ENCODE data around the gene GNAI1. TPM values are rescaled to one million over a fixed set of nuclear protein-coding genes. Genes with fewer than 3 reads are reported as not detected.

GNAI1 gene
- polyA plus RNA-seq, 1 donor = 112 TPM

DNA sequence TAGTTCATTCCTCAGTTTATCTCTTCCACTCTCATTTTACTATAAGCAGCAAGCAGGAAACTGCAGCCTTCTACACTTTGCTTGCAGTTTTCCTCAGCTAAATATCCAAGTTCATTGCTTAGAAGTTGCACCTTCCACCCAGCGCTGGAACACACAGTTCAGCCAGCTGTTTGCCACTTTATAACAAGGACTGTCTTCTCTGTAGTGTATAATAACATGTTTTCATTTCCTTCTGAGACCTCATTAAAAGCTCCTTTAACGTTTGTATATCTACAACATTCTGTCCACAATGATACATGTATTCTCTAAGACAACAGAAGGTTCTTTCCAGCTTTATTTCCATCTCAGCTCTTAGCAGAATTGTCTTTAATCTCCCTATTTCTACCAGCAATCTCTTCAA, 74.1 kb downstream of the GNAI1 start:
- no peak for DNase-seq

DNA sequence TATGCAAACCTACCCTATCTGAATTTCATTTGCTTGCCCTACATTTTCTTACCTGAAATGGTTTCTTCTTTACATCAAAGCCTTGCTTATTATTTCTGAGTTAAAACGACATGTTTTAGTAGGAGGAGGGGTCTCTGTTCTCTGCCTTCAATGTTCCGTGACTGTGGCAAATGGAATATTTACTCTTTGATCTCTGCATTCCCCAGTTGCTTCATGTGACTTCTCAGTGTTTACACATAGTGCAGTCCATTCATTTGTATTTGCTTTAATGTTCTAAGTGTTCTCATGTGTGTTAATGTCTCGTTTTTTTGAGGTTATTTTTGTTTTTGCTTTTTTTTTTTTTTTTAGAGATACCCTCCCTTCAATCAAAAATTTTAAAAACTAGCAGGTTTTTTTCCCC, 75.8 kb downstream of the GNAI1 start:
- DNase-seq = peak; percentile 46

DNA sequence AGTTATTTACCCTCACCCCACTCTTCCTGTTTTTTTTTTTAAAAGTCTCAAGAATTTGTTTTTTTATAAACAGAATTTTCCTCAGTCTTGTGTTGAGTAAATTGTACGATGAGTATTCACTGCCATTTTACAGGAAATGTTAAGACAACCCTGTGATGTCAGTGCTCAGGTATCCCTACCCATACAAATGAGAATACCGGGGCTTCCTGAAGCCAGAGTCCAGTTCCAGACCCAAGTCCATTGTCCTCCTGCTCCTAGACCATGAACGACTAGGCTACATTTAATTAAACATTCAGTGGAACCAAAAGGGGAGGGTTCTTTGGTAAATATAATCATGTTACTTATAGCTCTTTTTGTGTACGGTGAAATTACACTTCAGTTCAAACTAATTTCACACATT, 79.2 kb downstream of the GNAI1 start:
- DNase-seq = no peak

DNA sequence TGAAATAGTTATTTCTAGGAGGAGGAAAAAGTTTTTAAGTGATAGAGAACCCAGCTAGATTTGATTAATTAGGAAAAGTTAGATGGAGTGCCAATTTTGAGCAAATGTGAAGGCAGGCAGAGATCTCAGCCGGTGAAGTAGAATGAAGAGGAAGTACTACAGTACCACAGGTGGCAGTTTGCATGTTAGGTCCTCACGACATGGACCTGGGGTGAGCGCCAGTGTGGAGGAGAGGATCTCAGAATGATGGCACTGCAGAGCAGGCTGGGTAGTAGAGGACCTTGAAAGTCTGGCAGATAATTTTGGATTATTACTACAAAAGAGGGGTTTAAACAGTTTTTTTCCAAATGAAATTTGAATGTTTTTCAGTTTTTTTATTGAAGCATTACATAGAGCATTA, 81.1 kb downstream of the GNAI1 start:
- no peak for DNase-seq

DNA sequence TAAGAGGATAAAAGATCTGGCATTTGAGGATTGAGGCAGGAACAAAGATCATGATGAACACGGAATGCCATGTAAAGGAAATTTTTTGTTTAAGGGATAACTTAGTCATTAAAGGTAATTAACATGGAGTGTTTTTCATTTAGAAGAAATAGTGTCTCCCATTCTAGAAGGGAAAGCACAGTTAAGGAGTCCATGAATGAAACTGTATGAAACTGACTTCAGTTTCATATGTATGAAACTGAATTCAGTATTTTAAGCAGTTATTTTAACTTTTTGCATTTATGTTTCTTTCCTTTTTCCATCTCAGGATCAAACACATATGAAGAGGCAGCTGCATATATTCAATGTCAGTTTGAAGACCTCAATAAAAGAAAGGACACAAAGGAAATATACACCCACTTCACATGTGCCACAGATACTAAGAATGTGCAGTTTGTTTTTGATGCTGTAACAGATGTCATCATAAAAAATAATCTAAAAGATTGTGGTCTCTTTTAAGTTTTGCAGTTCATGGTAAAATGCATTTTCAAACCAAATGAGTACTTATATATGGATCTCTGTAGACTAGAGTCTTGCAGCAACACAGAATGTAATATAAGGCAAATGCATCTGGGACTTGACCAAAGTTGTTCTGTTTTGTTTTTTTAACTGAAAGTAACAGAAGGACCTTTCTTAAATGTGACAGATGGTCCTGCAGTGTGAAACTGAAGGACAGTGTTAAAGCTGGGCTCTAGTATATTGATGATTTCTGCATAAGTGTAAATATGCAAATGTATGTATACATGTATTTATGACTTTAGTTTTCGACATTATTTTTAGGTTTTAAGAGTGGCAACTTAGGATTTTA, 82.6 kb downstream of the GNAI1 start:
- DNase-seq = no peak

DNA sequence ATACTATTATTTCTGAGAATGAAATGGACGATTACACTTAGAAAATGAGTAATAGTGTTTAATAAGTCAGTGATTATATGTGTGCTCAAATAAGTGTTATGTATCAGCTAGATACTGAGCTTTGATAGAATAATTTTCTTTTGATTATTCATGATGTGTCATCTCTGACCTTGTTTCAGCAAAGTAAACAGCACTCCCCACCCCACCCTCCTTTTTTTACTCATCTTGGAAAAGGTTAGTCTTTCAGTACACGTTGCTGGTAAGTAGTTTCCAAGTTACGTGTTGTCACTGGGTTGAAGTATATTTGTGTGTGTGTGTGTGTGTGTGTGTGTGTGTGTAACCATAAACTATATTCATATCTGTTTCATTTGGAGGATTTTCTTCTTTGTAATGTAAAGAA, 84.1 kb downstream of the GNAI1 start:
- DNase-seq = no peak

DNA sequence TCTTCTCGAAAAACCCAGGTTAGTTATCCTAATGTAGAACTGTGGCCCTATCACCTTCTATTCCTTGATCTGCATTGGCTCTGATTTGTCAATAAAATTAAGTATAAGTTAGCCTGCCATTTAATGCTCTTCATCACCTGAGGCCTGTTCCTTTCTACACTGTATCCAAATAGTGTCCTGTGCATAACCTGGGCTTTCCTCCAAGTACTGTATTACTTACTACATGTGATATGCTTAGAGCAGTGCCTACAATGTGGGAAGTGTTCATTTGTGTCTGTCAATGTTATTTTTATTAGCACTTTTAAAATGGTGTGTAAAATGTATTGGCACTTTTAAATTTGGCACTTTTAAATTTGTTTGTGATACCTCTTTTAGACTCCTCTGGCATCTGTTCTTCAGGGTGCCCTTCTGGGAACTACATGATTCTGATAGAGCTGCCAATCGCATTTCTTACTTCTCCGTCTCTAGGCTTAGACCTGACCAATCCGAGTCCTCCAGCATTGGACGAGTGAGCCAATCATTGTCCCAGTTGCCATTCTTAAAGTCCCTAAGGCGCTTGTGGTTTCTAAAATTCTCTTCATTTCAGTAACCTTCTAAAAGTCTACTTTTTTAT, 85.5 kb downstream of the GNAI1 start:
- no peak for DNase-seq

DNA sequence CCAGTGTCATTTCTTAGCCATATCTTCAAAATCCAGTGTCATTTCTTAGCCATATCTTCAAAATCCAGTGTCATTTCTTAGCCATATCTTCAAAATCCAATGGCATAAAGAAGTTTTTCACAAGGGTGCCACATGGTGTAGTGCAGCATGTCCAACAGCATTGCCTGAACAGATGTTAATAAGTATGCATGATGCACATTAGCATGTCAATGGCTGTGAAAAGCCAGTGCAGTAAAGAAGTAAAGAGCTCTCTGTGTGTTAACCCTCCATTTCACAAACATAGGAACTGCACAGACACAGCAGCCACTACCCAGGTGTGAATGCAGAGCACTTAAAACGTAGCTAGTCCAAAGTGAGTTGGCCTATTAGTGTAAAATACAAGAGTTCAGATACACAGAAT, 89.8 kb downstream of the GNAI1 start:
- no peak for DNase-seq

DNA sequence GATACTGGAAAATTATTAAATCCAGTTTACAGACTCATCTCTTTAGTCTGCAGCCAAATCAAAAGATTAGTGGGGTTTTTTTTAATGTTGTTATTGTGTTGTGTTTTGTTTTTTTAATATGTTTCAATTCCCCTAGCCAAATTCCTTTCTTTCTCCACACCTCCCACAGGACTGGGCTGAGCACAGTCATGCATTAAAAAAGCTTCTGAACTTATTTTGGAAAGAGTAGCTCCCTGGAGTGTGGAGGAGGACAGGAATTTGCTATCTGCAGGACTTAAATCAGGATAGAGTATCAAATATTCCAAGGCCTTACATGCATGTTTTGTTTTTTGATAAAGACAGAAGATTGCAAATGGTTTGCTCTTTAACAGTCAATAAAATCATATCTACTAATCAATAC, 90.7 kb downstream of the GNAI1 start:
- DNase-seq = no peak

DNA sequence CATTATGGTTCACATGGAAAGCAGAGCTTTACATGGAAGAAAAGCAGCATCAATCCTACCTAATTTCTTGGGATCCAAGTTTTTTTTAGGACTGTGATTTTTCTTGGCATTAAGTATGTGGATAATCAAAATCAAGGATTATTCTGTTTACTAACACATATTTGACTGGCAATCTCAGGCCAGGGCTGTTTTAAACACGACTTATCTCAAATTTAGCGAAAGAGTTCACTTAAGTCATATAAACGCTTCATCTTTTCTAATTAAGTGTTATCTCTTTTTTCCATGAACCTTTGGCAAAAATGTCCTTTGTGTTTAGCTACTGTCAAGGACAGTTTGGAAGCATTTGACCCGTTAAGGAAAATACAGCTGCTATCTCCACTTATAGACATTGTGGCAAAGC, 92.0 kb downstream of the GNAI1 start:
- DNase-seq = no peak

DNA sequence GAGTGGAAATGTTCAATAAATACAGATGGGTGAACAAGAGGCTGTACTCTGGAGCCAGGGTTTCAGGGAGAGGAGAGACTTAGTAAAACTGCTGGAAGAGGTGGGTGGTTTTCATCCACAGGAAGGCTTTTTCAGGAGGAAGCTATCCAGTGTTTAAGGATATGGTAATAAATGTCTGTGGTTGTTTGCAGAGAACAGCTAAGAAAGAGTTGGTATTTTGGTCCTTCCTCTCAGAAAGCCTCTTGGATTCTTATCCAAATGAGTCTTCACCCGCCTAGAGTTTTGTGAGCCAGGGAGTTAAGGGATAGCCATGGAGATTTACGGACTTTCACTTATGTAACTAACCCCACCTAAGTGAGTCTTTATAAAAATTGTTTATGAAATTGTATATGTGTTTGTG, 95.7 kb downstream of the GNAI1 start:
- DNase-seq = no peak

DNA sequence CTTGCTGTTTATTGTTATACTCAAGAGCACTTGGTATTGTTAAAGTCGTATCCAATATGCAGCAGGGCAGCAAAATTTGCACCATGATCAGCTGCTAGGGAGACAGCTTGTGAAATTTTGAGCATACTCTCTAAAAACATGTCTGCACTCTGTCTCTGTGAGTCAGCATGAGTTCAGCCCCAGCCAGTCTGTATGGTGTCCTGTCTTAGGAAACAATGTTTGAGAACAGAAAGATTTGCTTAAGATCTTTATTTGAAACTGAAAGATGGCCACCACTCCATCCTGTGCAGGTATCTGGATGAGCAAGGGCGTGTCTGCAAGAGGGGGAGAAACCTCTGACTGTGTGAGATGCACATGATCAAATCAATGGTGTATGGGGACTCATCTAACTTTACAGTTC, 97.1 kb downstream of the GNAI1 start:
- DNase-seq = no peak

DNA sequence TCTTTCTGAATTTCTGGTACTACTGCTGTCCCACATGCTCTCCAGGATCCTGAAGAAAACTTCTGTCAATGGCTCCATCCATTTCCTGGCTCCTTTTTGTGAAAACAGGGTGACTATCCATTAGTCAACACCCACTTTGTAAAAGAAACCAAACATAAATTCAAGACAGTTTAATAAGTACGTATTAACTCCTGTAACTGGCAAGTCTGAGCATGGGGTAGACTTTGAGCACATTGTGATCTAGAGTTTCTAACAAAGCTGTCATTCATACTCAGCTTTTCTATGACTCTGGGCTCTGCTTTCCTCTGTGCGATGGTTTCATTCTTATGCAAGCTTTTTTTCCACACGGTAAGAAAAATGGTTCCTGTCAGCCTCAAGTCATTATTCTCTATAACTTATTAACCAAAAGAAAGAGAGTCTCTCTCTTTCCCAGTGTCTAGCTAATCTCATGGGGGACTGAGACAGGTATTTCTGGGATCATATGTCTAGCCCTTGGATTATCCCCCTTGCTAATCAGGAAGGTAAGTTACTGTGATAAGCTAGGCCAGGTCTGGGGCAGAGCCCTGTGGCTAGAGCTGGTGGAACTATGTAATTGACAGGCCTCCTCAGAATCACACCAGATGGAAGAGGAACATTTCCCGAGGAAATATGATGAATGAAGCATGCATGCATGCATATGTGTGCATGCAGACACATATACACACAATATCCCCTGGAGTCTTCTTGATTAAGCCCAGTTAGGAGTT, 98.5 kb downstream of the GNAI1 start:
- DNase-seq = no peak

DNA sequence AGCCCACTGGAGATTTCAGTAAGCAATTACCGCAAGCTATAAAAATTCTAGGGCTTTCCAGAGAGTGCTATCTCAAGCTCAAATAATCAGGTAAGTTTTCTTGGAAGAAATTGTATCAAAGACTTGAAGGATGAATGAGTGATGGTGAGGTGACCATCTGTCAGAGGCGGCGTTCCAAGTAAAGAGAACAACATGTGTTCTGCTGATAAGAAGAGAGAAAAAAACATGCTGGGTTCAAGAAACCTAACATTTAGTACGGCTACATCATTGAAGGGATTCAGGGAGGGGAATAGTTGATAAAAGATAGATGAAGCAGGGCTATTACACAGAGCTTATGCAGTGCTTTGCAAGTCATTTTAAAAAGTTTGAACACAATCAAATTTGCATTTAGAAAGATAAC, 100.7 kb downstream of the GNAI1 start:
- no peak for DNase-seq

DNA sequence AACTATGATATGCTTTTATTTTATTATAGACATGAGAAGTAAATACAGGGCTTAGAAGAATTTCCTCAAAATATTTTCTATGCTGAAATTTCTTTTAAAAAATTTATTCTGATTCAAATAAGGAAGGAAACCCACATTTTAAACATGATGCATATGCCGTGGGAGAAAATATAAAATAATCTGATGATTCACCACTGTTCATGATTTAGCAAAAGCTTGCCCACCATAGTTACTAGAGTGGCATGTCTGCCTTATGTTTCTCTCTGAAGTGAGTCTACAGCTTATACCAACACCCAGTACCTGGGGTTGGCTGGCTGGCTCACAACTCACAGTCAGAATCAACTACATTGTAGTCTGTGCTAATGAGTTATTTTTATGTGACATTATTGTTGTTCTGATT, 102.0 kb downstream of the GNAI1 start:
- DNase-seq = no peak

DNA sequence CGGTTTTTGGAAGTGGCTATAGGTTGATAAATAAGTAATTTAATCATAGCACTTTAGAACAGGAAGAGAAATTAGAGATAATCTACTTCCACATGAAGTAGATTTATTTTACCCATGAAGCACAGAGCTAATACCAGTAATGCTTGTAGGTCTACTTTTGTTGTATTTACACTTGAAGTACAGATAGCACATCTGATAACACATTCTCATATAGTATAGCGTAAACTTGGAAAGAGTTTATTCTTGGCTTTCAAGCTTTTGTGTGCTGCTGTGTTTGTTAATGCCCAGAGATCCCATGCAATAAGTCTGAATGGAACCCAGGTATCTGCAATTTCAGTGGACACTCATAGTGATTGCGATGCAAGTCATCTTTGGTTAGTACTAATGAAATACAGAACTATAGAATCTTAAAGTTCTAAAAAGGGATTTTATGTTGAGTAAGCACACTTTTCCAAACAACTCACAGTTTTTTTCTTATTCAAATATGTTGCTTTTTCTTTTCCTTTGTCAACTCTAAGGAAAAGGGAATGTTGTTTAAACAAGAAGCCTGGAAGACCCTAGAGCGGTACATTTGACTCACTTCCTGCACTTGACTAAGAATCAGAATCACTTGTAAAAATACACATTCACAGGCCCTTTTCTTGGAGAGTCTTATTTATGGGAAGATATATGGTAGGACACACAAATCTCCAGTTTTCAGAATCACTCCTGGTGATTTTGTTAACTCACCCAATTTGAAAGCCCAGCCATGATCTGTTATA, 105.8 kb downstream of the GNAI1 start:
- DNase-seq = no peak

DNA sequence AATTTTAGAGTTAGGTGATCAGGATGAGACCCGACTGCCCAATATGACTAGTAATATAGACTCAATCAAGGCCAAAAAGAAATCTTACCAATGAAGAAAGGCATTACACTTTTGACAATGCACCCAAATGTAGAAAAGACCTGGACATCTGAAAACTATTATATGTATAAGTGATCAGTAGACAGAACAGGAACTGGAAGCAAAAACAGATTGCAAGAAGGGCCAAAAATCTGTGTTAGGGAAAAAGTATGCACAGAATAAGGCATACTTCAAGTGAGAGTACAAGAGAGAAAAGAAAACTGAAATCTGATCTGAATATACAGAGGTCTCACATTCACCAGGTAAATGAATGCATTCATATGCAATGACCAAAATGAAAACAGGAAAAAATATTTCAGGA, 107.0 kb downstream of the GNAI1 start:
- no peak for DNase-seq

DNA sequence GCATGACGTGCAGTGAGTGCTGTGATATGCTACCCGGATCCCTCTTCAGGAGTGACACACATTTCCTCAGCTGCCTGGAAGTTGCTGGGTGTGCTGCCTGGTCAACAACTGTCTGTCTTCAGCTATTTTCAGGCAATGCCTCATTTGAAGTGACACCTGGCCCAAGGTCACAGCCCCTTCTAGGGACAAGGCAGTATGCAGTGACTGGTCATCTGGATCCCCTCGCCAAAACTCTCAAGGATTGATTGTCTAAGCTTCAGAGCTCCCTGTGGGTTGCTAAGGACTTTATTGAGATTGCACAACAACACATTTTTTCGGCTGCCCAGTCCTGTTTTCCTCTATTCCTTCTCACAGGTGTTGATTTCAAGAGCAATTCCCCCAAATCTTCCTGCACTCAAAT, 108.8 kb downstream of the GNAI1 start:
- no peak for DNase-seq

DNA sequence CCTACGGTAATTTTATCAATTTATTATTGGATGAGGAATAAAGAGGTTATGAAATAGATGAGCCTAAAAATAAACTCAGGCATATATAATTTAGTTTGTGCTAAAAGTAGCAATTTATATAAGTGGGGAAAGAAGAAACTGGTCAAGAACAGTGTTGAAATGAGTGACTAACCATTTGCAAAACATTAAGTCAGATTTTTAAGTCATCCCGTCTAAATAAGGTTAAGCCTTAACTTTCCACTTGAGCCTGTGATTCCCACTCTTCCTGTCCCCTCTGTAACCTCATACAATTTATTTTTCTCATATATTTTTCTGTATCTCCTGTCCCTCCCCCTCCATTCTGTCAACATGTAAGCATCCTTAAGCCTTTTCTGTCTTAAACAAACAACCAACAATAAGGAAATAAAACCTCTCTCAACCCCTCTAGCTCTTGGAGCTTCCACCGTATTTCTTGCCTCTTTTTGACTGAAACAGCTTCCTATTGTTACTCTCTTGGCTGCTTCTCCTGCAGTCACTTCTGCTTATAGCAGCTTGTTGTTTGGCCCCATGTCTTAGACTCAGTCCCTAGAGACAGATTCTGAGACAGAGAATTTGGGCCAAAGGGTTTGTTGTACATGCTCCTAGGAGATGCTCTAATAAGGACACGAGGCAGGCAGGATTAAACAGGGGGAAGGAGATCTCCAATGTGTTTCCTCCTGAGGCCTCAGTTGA, 109.7 kb downstream of the GNAI1 start:
- peak; percentile 27 for DNase-seq

DNA sequence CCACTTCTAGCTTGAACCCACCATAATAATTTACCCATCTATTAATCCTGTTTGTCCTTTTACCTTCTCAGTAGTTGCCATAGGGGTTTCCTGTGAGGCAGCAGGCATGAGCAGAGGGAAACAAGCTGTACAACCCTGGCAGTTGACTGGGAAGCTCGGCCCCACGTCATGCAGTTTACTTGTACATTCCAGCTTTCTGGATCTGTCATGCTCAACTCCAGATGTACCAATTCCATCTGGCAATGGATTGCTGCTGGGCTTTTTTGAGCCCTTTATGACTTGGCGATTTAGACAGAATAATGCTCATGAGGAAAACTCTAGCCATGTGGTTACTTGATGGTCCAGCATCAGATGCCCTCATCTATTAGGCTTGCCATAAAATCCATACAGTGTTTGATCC, 112.5 kb downstream of the GNAI1 start:
- no peak for DNase-seq

DNA sequence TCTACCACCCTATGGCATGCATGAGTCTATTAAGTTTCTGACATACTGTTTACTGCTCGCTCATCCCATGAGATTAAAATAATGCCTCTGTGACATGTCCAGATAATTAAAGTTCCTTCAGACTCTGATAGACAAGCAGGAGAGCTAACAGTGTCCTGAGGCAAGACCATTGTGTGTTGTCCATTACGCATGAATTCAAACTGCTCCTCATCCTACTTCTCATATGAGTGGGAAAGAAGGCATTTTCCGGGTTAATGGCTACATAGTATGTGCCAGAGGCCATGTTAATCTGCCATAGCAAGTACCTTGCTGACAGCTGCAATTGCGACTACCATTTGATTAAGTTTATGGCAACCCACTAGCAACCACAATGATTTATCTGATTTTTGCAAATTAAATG, 113.3 kb downstream of the GNAI1 start:
- DNase-seq = no peak

DNA sequence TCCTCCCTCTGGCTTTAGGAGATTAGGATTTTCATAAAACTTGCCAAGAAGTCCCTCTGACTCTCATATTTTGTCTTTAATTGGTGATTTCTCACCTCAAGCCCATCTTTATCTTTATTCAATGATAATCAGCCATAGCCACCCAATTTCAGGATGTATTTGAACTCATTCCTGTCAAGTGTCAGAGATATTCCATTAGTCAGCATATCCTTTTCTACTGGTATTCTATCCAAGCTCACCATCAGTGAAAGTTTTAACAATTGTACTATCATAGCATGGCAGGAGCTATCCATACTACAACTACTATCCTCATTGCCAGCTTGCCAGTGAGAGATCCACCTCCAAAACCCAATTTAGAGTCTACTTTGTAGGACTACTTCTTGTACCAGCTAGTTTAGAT, 114.6 kb downstream of the GNAI1 start:
- DNase-seq = no peak
